SK-N-SH (cell line): Measurements from ENCODE around the gene NRG3. TPM values are rescaled to one million over a fixed set of nuclear protein-coding genes. Genes with fewer than 3 reads are reported as not detected.

Source experiments
- CTCF ChIA-PET: fragments of 300-600, 350-600 bp; formaldehyde crosslinking; extraction: SDS; loops from one replicate; lab custom pipeline; 2021; lab: Yijun Ruan, JAX
- POLR2A ChIA-PET: fragments of 350-600 bp; sonication (Branson Sonifier 250); formaldehyde crosslinking; extraction: SDS; loops from one replicate; lab custom pipeline; 2020; ENCODE audit warnings: antibody characterized with exemption, inconsistent platforms; lab: Yijun Ruan, JAX
- DNase-seq: peaks from one replicate; pipeline ENCODE4 v3.0.0; 2012
- H2AFZ ChIP-seq: fragments of 200-600 bp; sonication (generic); 2 replicates; pipeline ENCODE4 v1.8.1; 2016; ENCODE audit warnings: antibody characterized with exemption, mild to moderate bottlenecking, low read depth
- H3F3A ChIP-seq: fragments of 200-600 bp; sonication (generic); replicated peaks from 2 replicates; pipeline ENCODE3; 2016; ENCODE audit warnings: antibody characterized with exemption, mild to moderate bottlenecking; ENCODE audit not compliant: insufficient read depth
- H3K27ac ChIP-seq, 2 experiments: fragments of 200-500 bp in 1 of 2; fragments of 200-600 bp in 1 of 2; sonication (Bioruptor generic) in 1 of 2; sonication (generic), shearing (Covaris generic) in 1 of 2; 2 replicates each; pipeline versions ENCODE4 v1.5.1 to v1.6.1; 2014 to 2016; ENCODE audit warnings: low read depth in 2 of 2, inconsistent platforms in 1 of 2, low read length in 1 of 2, mild to moderate bottlenecking in 1 of 2, mixed read lengths in 1 of 2
- H3K27me3 ChIP-seq: fragments of 200-600 bp; sonication (generic), shearing (Covaris generic); 2 replicates; pipeline ENCODE4 v1.6.1; 2016; ENCODE audit warnings: mixed run types; ENCODE audit not compliant: insufficient read depth
- H3K36me3 ChIP-seq, 2 experiments: fragments of 200-500 bp in 1 of 2; fragments of 200-600 bp in 1 of 2; sonication (Bioruptor generic) in 1 of 2; sonication (generic) in 1 of 2; replicated peaks in 1 of 2; 2 replicates each; pipeline versions ENCODE3 to v1.5.1; 2014 to 2016; ENCODE audit warnings: low read length in 1 of 2, mild to moderate bottlenecking in 1 of 2; ENCODE audit not compliant: insufficient read depth in 2 of 2, control insufficient read depth in 1 of 2
- H3K4me1 ChIP-seq, 2 experiments: fragments of 200-500 bp in 1 of 2; fragments of 200-600 bp in 1 of 2; sonication (Bioruptor generic) in 1 of 2; sonication (generic), shearing (Covaris generic) in 1 of 2; 2 replicates each; pipeline versions ENCODE4 v1.5.1 to v1.6.1; 2014 to 2016; ENCODE audit warnings: low read depth in 1 of 2, low read length in 1 of 2, mixed run types in 1 of 2; ENCODE audit not compliant: insufficient read depth in 2 of 2, control insufficient read depth in 1 of 2
- H3K4me2 ChIP-seq: fragments of 200-600 bp; sonication (generic), shearing (Covaris generic); 2 replicates; pipeline ENCODE4 v1.6.1; 2017; ENCODE audit warnings: mixed run types
- H3K4me3 ChIP-seq, 2 experiments: fragments of 200-500 bp in 1 of 2; fragments of 200-600 bp in 1 of 2; sonication (Bioruptor generic) in 1 of 2; sonication (generic), shearing (Covaris generic) in 1 of 2; 2 replicates each; pipeline versions ENCODE4 v1.5.1 to v1.8.1; 2014 to 2016; ENCODE audit warnings: low read depth in 2 of 2, inconsistent platforms in 1 of 2, low read length in 1 of 2, mild to moderate bottlenecking in 1 of 2, mixed read lengths in 1 of 2, moderate library complexity in 1 of 2
- H3K79me2 ChIP-seq: fragments of 200-600 bp; sonication (generic); 2 replicates; pipeline ENCODE4 v1.8.1; 2017; ENCODE audit warnings: mild to moderate bottlenecking; ENCODE audit not compliant: insufficient read depth
- H3K9ac ChIP-seq: fragments of 200-600 bp; sonication (generic); 2 replicates; pipeline ENCODE4 v1.6.1; 2017; ENCODE audit warnings: mixed run types
- H3K9me2 ChIP-seq: fragments of 200-600 bp; sonication (generic); 2 replicates; pipeline ENCODE4 v1.6.1; 2017; ENCODE audit warnings: mixed run types
- H3K9me3 ChIP-seq: fragments of 200-600 bp; sonication (generic); 2 replicates; pipeline ENCODE4 v1.6.1; 2017; ENCODE audit warnings: mixed run types, mild to moderate bottlenecking, moderate library complexity
- H4K20me1 ChIP-seq: fragments of 200-600 bp; sonication (generic); 2 replicates; pipeline ENCODE4 v1.6.1; 2017; ENCODE audit warnings: mild to moderate bottlenecking, mixed run types; ENCODE audit not compliant: insufficient read depth
- ELF1 ChIP-seq: IDR thresholded peaks from 2 replicates; pipeline ENCODE4 v1.4.0; 2012
- EP300 ChIP-seq, 2 experiments: IDR thresholded peaks; 2 replicates each; pipeline versions ENCODE4 v1.4.0 to v1.6.1; 2012; ENCODE audit warnings: borderline replicate concordance in 1 of 2, low read depth in 1 of 2, low read length in 1 of 2
- FOSL2 ChIP-seq: IDR thresholded peaks from 2 replicates; pipeline ENCODE4 v1.4.0; 2012; ENCODE audit warnings: low read depth, mild to moderate bottlenecking, moderate library complexity, borderline replicate concordance
- FOXM1 ChIP-seq: IDR thresholded peaks from 2 replicates; pipeline ENCODE4 v1.4.0; 2012; ENCODE audit warnings: low read depth, mild to moderate bottlenecking
- GABPA ChIP-seq: IDR thresholded peaks from 2 replicates; pipeline ENCODE4 v1.4.0; 2012; ENCODE audit warnings: low read depth, mild to moderate bottlenecking
- WGBS: methylation state at CpG from one replicate; pipeline ENCODE4 v1.1.6; 2017; ENCODE audit warnings: low lambda C conversion rate; 5-methylcytosine and 5-hydroxymethylcytosine counted together
- polyA plus RNA-seq, 3 experiments: library from polyadenylated mRNA; depleted of rRNA; stranded (reverse); fragments of >200 nt; gene quantifications; 2 replicates each; pipeline ENCODE4 v1.2.3, GENCODE V29; 2012
- TF ChIP-seq, protein P1 (sequence below): IDR thresholded peaks from 2 replicates; pipeline ENCODE4 v1.6.1; 2012; ENCODE audit warnings: mild to moderate bottlenecking, low read depth, low read length, moderate library complexity
- TF ChIP-seq, protein P2 (sequence below): IDR thresholded peaks from 2 replicates; pipeline ENCODE4 v1.4.0; 2012; ENCODE audit warnings: low read depth
- TF ChIP-seq, protein P3 (sequence below): fragments of 150-350 bp; IDR thresholded peaks from 2 replicates; pipeline ENCODE4 v1.6.1; 2016; ENCODE audit warnings: mild to moderate bottlenecking, low read depth, low read length
- TF ChIP-seq, protein P4 (sequence below): IDR thresholded peaks from 2 replicates; pipeline ENCODE4 v1.4.0; 2012; ENCODE audit warnings: low read depth, borderline replicate concordance
- TF ChIP-seq, protein P5 (sequence below): fragments of 150-350 bp; IDR thresholded peaks from 2 replicates; pipeline ENCODE4 v1.6.1; 2017; ENCODE audit warnings: antibody characterized with exemption, low read length, low read depth, borderline replicate concordance

NRG3 gene
- polyA plus RNA-seq, 1 of the 3 experiments (the other 2 are of a cell fraction), result 0.03 TPM

DNA sequence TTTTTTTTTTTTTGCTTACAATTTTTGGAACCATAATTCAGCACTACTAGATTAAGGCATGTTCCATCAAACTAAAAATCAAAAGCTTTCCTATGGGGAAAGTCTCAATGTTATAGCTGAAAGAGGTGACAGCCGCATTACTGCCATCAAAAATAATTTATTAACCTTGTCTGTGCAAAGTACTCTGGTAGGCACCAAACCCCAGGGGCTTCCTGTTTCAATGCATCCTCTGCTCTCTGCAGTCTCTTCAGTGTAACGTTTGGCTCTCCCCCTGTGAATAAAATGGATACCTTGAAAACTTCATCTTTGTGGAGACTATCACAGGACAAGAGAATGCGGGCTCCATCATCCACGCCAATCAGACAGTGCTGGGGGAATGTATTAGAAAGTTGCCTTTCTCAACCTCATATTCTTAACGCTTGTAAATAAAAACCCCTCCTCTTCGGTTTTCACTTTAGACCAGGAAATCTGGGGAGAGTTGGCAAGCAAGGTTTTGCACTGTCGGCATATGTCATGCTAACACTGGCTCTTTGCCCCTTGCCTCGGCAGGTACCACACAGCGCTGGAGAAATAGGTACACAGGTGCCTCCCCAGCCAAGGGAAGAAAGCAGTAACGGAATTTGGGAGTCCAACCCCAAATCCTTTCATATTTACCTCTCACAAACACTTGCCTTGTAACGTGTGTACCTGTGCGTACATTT lies 1.6 kb upstream of the NRG3 start:
- H3K9me3 ChIP-seq, result no peaks in the 10 kb centered on the region
- no peak overlapping the region for H2AFZ ChIP-seq
- H3K4me2 ChIP-seq, result no peak overlapping the region
- DNase-seq, result no peak
- H3K79me2 ChIP-seq, result no peaks in the 10 kb centered on the region
- H3K9me2 ChIP-seq, result no peaks in the 10 kb centered on the region
- H3K27me3 ChIP-seq, result peaks cover 16% of the 10 kb centered on the region
- H4K20me1 ChIP-seq, result no peaks in the 10 kb centered on the region
- CTCF ChIA-PET, result no interaction called here
- 17% methylated on average over 12 of the region's 12 CpGs for WGBS
- no peaks in the 10 kb centered on the region for H3F3A ChIP-seq
- POLR2A ChIA-PET, result no interaction called here
- no peak overlapping the region; a peak in 1 of 4 replicates for H3K4me3 ChIP-seq
- H3K36me3 ChIP-seq, result no peaks in the 10 kb centered on the region
- TF ChIP-seq ELF1 (no peak), FOXM1 (no peak), GABPA (no peak), FOSL2 (no peak), EP300 (IDR thresholded peaks at IDR 0.05; ENCODE audit: borderline replicate concordance in 1 of 2, low read depth in 1 of 2, low read length in 1 of 2) (no peak)
- TF ChIP-seq, protein P1, sequence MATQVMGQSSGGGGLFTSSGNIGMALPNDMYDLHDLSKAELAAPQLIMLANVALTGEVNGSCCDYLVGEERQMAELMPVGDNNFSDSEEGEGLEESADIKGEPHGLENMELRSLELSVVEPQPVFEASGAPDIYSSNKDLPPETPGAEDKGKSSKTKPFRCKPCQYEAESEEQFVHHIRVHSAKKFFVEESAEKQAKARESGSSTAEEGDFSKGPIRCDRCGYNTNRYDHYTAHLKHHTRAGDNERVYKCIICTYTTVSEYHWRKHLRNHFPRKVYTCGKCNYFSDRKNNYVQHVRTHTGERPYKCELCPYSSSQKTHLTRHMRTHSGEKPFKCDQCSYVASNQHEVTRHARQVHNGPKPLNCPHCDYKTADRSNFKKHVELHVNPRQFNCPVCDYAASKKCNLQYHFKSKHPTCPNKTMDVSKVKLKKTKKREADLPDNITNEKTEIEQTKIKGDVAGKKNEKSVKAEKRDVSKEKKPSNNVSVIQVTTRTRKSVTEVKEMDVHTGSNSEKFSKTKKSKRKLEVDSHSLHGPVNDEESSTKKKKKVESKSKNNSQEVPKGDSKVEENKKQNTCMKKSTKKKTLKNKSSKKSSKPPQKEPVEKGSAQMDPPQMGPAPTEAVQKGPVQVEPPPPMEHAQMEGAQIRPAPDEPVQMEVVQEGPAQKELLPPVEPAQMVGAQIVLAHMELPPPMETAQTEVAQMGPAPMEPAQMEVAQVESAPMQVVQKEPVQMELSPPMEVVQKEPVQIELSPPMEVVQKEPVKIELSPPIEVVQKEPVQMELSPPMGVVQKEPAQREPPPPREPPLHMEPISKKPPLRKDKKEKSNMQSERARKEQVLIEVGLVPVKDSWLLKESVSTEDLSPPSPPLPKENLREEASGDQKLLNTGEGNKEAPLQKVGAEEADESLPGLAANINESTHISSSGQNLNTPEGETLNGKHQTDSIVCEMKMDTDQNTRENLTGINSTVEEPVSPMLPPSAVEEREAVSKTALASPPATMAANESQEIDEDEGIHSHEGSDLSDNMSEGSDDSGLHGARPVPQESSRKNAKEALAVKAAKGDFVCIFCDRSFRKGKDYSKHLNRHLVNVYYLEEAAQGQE, result no peak
- TF ChIP-seq, protein P2, sequence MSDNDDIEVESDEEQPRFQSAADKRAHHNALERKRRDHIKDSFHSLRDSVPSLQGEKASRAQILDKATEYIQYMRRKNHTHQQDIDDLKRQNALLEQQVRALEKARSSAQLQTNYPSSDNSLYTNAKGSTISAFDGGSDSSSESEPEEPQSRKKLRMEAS, result no peak
- TF ChIP-seq, protein P3, sequence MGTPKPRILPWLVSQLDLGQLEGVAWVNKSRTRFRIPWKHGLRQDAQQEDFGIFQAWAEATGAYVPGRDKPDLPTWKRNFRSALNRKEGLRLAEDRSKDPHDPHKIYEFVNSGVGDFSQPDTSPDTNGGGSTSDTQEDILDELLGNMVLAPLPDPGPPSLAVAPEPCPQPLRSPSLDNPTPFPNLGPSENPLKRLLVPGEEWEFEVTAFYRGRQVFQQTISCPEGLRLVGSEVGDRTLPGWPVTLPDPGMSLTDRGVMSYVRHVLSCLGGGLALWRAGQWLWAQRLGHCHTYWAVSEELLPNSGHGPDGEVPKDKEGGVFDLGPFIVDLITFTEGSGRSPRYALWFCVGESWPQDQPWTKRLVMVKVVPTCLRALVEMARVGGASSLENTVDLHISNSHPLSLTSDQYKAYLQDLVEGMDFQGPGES, result no peak
- TF ChIP-seq, protein P4, sequence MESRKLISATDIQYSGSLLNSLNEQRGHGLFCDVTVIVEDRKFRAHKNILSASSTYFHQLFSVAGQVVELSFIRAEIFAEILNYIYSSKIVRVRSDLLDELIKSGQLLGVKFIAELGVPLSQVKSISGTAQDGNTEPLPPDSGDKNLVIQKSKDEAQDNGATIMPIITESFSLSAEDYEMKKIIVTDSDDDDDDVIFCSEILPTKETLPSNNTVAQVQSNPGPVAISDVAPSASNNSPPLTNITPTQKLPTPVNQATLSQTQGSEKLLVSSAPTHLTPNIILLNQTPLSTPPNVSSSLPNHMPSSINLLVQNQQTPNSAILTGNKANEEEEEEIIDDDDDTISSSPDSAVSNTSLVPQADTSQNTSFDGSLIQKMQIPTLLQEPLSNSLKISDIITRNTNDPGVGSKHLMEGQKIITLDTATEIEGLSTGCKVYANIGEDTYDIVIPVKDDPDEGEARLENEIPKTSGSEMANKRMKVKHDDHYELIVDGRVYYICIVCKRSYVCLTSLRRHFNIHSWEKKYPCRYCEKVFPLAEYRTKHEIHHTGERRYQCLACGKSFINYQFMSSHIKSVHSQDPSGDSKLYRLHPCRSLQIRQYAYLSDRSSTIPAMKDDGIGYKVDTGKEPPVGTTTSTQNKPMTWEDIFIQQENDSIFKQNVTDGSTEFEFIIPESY, result no peak
- TF ChIP-seq, protein P5, sequence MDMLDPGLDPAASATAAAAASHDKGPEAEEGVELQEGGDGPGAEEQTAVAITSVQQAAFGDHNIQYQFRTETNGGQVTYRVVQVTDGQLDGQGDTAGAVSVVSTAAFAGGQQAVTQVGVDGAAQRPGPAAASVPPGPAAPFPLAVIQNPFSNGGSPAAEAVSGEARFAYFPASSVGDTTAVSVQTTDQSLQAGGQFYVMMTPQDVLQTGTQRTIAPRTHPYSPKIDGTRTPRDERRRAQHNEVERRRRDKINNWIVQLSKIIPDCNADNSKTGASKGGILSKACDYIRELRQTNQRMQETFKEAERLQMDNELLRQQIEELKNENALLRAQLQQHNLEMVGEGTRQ, result no peak
- H3K4me1 ChIP-seq, result peaks cover 0 to 9% of the 10 kb centered on the region in 2 experiments; a peak in 1 of 4 replicates
- no peak overlapping the region for H3K9ac ChIP-seq
- H3K27ac ChIP-seq, result no peak overlapping the region
